ENCODE results near the gene GDAP2.
"Not testable (repeated sequence)": the region's sequence is repeated elsewhere in the genome, so short reads cannot be mapped to it uniquely, and the experiment has no call there.

GDAP2 gene

GRCh38 chr1:117925981-117926380 lies 3.4 kb downstream of the GDAP2 start:
- H3K4me3 Mint-ChIP-seq = no peak overlapping the region
- H3K36me3 Mint-ChIP-seq (ENCODE audit: low read depth) = peaks cover 22% of the 10 kb centered on the region
- peaks cover 39% of the 10 kb centered on the region for H3K4me1 Mint-ChIP-seq (ENCODE audit: low read depth)
- no peaks in the 10 kb centered on the region for H3K9me3 Mint-ChIP-seq
- H3K27me3 Mint-ChIP-seq = no peaks in the 10 kb centered on the region
- H3K27ac Mint-ChIP-seq = no peak overlapping the region

- not testable (repeated sequence) for H3K4me3 Mint-ChIP-seq, H3K27ac Mint-ChIP-seq, H3K9me3 Mint-ChIP-seq, H3K27me3 Mint-ChIP-seq
- Mint-ChIP-seq H3K4me1 (ENCODE audit: low read depth) (peaks cover 19% of the 10 kb centered on the region), H3K36me3 (ENCODE audit: low read depth) (peaks cover 25% of the 10 kb centered on the region)
Observed at GRCh38 chr1:117922717-117923116, 6.7 kb downstream of the GDAP2 start.

- Mint-ChIP-seq H3K27ac (no peak overlapping the region), H3K27me3 (no peaks in the 10 kb centered on the region), H3K4me3 (no peak overlapping the region), H3K36me3 (ENCODE audit: low read depth) (peaks cover 32% of the 10 kb centered on the region), H3K9me3 (no peaks in the 10 kb centered on the region), H3K4me1 (ENCODE audit: low read depth) (peaks cover 12% of the 10 kb centered on the region)
Observed at GRCh38 chr1:117921991-117922390, 7.4 kb downstream of the GDAP2 start.

GRCh38 chr1:117919376-117919775 lies 10.0 kb downstream of the GDAP2 start:
- Mint-ChIP-seq H3K36me3 (ENCODE audit: low read depth) (peaks cover 52% of the 10 kb centered on the region), H3K9me3 (no peaks in the 10 kb centered on the region), H3K27ac (no peak overlapping the region), H3K4me3 (no peak overlapping the region), H3K27me3 (no peaks in the 10 kb centered on the region), H3K4me1 (ENCODE audit: low read depth) (no peaks in the 10 kb centered on the region)

GRCh38 chr1:117911051-117911450 lies 18.4 kb downstream of the GDAP2 start:
- no peaks in the 10 kb centered on the region for H3K9me3 Mint-ChIP-seq
- no peaks in the 10 kb centered on the region for H3K27me3 Mint-ChIP-seq
- no peak overlapping the region for H3K27ac Mint-ChIP-seq
- no peaks in the 10 kb centered on the region for H3K4me1 Mint-ChIP-seq (ENCODE audit: low read depth)
- peaks cover 63% of the 10 kb centered on the region for H3K36me3 Mint-ChIP-seq (ENCODE audit: low read depth)
- no peak overlapping the region for H3K4me3 Mint-ChIP-seq

GRCh38 chr1:117905019-117905418 lies 24.4 kb downstream of the GDAP2 start:
- Mint-ChIP-seq H3K36me3 (ENCODE audit: low read depth) (peaks cover 52% of the 10 kb centered on the region), H3K27ac (peak overlapping the region; percentile 36), H3K9me3 (no peaks in the 10 kb centered on the region)

GRCh38 chr1:117904485-117904884 lies 24.9 kb downstream of the GDAP2 start:
- Mint-ChIP-seq H3K27me3 (no peaks in the 10 kb centered on the region), H3K36me3 (ENCODE audit: low read depth) (peaks cover 52% of the 10 kb centered on the region), H3K27ac (peak overlapping the region; percentile 36), H3K9me3 (no peaks in the 10 kb centered on the region), H3K4me3 (no peak overlapping the region), H3K4me1 (ENCODE audit: low read depth) (no peaks in the 10 kb centered on the region)

More at GRCh38 chr1:117905019-117905418, 24.4 kb downstream of the GDAP2 start:
- no peaks in the 10 kb centered on the region for H3K4me1 Mint-ChIP-seq (ENCODE audit: low read depth)
- H3K27me3 Mint-ChIP-seq = no peaks in the 10 kb centered on the region
- H3K4me3 Mint-ChIP-seq = no peak overlapping the region

GRCh38 chr1:117902944-117903343 lies 26.5 kb downstream of the GDAP2 start:
- H3K36me3 Mint-ChIP-seq (ENCODE audit: low read depth) = peaks cover 60% of the 10 kb centered on the region
- H3K27ac Mint-ChIP-seq = no peak overlapping the region
- no peaks in the 10 kb centered on the region for H3K4me1 Mint-ChIP-seq (ENCODE audit: low read depth)
- H3K4me3 Mint-ChIP-seq = no peak overlapping the region
- H3K9me3 Mint-ChIP-seq = no peaks in the 10 kb centered on the region
- no peaks in the 10 kb centered on the region for H3K27me3 Mint-ChIP-seq

GRCh38 chr1:117899801-117900200 lies 29.6 kb downstream of the GDAP2 start:
- Mint-ChIP-seq H3K36me3 (ENCODE audit: low read depth) (peaks cover 54% of the 10 kb centered on the region), H3K27ac (no peak overlapping the region), H3K9me3 (no peaks in the 10 kb centered on the region), H3K27me3 (no peaks in the 10 kb centered on the region), H3K4me3 (no peak overlapping the region), H3K4me1 (ENCODE audit: low read depth) (no peaks in the 10 kb centered on the region)

- no peaks in the 10 kb centered on the region for H3K9me3 Mint-ChIP-seq
- H3K4me3 Mint-ChIP-seq = no peak overlapping the region
- H3K27me3 Mint-ChIP-seq = no peaks in the 10 kb centered on the region
- peaks cover 38% of the 10 kb centered on the region for H3K36me3 Mint-ChIP-seq (ENCODE audit: low read depth)
- H3K27ac Mint-ChIP-seq = no peak overlapping the region
- H3K4me1 Mint-ChIP-seq (ENCODE audit: low read depth) = no peaks in the 10 kb centered on the region
Observed at GRCh38 chr1:117897551-117897950, 31.9 kb downstream of the GDAP2 start.

GRCh38 chr1:117895482-117896114 lies 33.8 kb downstream of the GDAP2 start:
- no peak overlapping the region for H3K4me3 Mint-ChIP-seq
- H3K4me1 Mint-ChIP-seq (ENCODE audit: low read depth) = no peaks in the 10 kb centered on the region
- no peak overlapping the region for H3K27ac Mint-ChIP-seq
- no peaks in the 10 kb centered on the region for H3K27me3 Mint-ChIP-seq
- H3K9me3 Mint-ChIP-seq = no peaks in the 10 kb centered on the region
- peaks cover 30% of the 10 kb centered on the region for H3K36me3 Mint-ChIP-seq (ENCODE audit: low read depth)

GRCh38 chr1:117894078-117894477 lies 35.3 kb downstream of the GDAP2 start:
- Mint-ChIP-seq H3K27me3 (no peaks in the 10 kb centered on the region), H3K27ac (no peak overlapping the region), H3K9me3 (no peaks in the 10 kb centered on the region), H3K36me3 (ENCODE audit: low read depth) (peaks cover 27% of the 10 kb centered on the region), H3K4me1 (ENCODE audit: low read depth) (no peaks in the 10 kb centered on the region), H3K4me3 (no peak overlapping the region)

- no peak overlapping the region for H3K4me3 Mint-ChIP-seq
- H3K36me3 Mint-ChIP-seq (ENCODE audit: low read depth) = peaks cover 21% of the 10 kb centered on the region
Observed at GRCh38 chr1:117892512-117892911, 36.9 kb downstream of the GDAP2 start.

GRCh38 chr1:117890452-117890851 lies 39.0 kb downstream of the GDAP2 start:
- Mint-ChIP-seq H3K4me1 (ENCODE audit: low read depth) (no peaks in the 10 kb centered on the region), H3K36me3 (ENCODE audit: low read depth) (peaks cover 13% of the 10 kb centered on the region), H3K4me3 (no peak overlapping the region), H3K9me3 (no peaks in the 10 kb centered on the region), H3K27ac (no peak overlapping the region), H3K27me3 (no peaks in the 10 kb centered on the region)

More at GRCh38 chr1:117892512-117892911, 36.9 kb downstream of the GDAP2 start:
- no peaks in the 10 kb centered on the region for H3K4me1 Mint-ChIP-seq (ENCODE audit: low read depth)
- H3K27ac Mint-ChIP-seq = no peak overlapping the region
- no peaks in the 10 kb centered on the region for H3K9me3 Mint-ChIP-seq
- no peaks in the 10 kb centered on the region for H3K27me3 Mint-ChIP-seq

- H3K36me3 Mint-ChIP-seq (ENCODE audit: low read depth) = peaks cover 27% of the 10 kb centered on the region
- H3K4me3 Mint-ChIP-seq = no peak overlapping the region
- no peaks in the 10 kb centered on the region for H3K9me3 Mint-ChIP-seq
- no peaks in the 10 kb centered on the region for H3K27me3 Mint-ChIP-seq
- H3K27ac Mint-ChIP-seq = no peak overlapping the region
- H3K4me1 Mint-ChIP-seq (ENCODE audit: low read depth) = no peaks in the 10 kb centered on the region
Observed at GRCh38 chr1:117886101-117886795, 43.2 kb downstream of the GDAP2 start.

- Mint-ChIP-seq H3K4me3 (no peak overlapping the region), H3K9me3 (no peaks in the 10 kb centered on the region)
Observed at GRCh38 chr1:117883616-117884015, 45.8 kb downstream of the GDAP2 start.

More at GRCh38 chr1:117883616-117884015, 45.8 kb downstream of the GDAP2 start:
- peaks cover 38% of the 10 kb centered on the region for H3K36me3 Mint-ChIP-seq (ENCODE audit: low read depth)
- no peaks in the 10 kb centered on the region for H3K27me3 Mint-ChIP-seq
- H3K4me1 Mint-ChIP-seq (ENCODE audit: low read depth) = no peaks in the 10 kb centered on the region
- H3K27ac Mint-ChIP-seq = no peak overlapping the region
